PFSK-1 (cell line): ENCODE measurements around the gene C15orf39.

Experiments used
- FOXP2 ChIP-seq: optimal IDR thresholded peaks from 2 replicates; pipeline ENCODE3; 2011; ENCODE audit warnings: borderline replicate concordance, control low read depth, inconsistent platforms; ENCODE audit not compliant: insufficient read depth; ENCODE audit errors: extremely low read length, extremely low read depth
- POLR2AphosphoS5 ChIP-seq: IDR thresholded peaks from 2 replicates; pipeline ENCODE4 v1.6.1; 2012; ENCODE audit warnings: low read depth, mild to moderate bottlenecking, control low read depth, low read length, moderate library complexity
- SIN3A ChIP-seq: IDR thresholded peaks from 2 replicates; pipeline ENCODE4 v1.6.1; 2012; ENCODE audit warnings: mild to moderate bottlenecking, low read length, moderate library complexity, borderline replicate concordance; ENCODE audit not compliant: insufficient read depth
- TAF1 ChIP-seq: IDR thresholded peaks from 2 replicates; pipeline ENCODE4 v1.6.1; 2012; ENCODE audit warnings: low read length, control low read depth, borderline replicate concordance; ENCODE audit not compliant: insufficient read depth
- TF ChIP-seq, protein P1 (sequence below), 2 experiments: IDR thresholded peaks; 2 replicates each; pipeline versions ENCODE4 v1.6.1 to v1.8.0; 2011 to 2012; ENCODE audit warnings: low read depth in 2 of 2, low read length in 2 of 2, control low read depth in 1 of 2, inconsistent platforms in 1 of 2, mild to moderate bottlenecking in 1 of 2, moderate library complexity in 1 of 2; ENCODE audit not compliant: insufficient read depth in 1 of 2

Gene C15orf39

DNA sequence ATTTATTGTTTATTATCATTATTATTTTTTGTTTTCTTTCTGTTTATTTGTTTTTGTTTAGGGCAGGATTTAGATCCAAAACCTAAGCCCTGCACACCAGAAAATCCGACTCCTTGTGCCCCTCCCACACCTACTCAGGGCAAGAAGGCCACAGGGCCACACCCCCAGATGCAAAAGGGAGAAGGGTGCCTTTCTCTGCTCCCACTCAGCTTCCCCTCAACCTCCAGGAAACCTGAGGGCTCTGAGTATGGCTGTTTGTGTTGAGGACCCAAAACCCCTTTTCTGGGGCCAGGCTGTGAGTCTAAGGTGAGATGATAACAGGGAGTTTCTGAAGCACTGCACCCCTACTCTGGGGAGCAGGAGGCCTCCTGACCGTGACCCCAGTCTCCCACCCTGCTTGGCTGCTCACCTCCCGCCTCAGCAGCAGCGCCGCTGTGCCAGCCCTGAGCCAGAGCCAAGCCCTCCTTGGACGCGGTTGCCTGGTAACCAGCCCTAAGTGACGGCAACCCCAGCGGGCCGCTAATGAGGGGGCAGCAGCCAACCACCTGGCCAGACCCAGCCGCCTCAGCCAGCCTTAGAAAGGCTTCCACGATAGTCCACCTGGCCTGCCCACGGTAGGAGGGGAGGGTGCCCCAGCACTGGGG lies 6.4 kb upstream of the C15orf39 start:
- TF ChIP-seq, protein P1, sequence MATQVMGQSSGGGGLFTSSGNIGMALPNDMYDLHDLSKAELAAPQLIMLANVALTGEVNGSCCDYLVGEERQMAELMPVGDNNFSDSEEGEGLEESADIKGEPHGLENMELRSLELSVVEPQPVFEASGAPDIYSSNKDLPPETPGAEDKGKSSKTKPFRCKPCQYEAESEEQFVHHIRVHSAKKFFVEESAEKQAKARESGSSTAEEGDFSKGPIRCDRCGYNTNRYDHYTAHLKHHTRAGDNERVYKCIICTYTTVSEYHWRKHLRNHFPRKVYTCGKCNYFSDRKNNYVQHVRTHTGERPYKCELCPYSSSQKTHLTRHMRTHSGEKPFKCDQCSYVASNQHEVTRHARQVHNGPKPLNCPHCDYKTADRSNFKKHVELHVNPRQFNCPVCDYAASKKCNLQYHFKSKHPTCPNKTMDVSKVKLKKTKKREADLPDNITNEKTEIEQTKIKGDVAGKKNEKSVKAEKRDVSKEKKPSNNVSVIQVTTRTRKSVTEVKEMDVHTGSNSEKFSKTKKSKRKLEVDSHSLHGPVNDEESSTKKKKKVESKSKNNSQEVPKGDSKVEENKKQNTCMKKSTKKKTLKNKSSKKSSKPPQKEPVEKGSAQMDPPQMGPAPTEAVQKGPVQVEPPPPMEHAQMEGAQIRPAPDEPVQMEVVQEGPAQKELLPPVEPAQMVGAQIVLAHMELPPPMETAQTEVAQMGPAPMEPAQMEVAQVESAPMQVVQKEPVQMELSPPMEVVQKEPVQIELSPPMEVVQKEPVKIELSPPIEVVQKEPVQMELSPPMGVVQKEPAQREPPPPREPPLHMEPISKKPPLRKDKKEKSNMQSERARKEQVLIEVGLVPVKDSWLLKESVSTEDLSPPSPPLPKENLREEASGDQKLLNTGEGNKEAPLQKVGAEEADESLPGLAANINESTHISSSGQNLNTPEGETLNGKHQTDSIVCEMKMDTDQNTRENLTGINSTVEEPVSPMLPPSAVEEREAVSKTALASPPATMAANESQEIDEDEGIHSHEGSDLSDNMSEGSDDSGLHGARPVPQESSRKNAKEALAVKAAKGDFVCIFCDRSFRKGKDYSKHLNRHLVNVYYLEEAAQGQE (IDR thresholded peaks at IDR 0.05; ENCODE audit: insufficient read depth in 1 of 2, low read depth in 2 of 2, low read length in 2 of 2) = no peak
- TF ChIP-seq TAF1 (no peak), FOXP2 (no peak), SIN3A (no peak), POLR2AphosphoS5 (no peak)

- TF ChIP-seq TAF1 (no peak), FOXP2 (no peak), SIN3A (no peak), POLR2AphosphoS5 (no peak)
- TF ChIP-seq, protein P1 (IDR thresholded peaks at IDR 0.05; ENCODE audit: insufficient read depth in 1 of 2, low read depth in 2 of 2, low read length in 2 of 2) = no peak
These were observed 5.9 kb upstream of the C15orf39 start for GRCh38 chr15:75195766-75196241.

GRCh38 chr15:75197062-75197630 lies 4.5 kb upstream of the C15orf39 start:
- TF ChIP-seq POLR2AphosphoS5 (no peak), TAF1 (no peak), SIN3A (no peak), FOXP2 (no peak)
- TF ChIP-seq, protein P1 (IDR thresholded peaks at IDR 0.05; ENCODE audit: insufficient read depth in 1 of 2, low read depth in 2 of 2, low read length in 2 of 2) = no peak

DNA sequence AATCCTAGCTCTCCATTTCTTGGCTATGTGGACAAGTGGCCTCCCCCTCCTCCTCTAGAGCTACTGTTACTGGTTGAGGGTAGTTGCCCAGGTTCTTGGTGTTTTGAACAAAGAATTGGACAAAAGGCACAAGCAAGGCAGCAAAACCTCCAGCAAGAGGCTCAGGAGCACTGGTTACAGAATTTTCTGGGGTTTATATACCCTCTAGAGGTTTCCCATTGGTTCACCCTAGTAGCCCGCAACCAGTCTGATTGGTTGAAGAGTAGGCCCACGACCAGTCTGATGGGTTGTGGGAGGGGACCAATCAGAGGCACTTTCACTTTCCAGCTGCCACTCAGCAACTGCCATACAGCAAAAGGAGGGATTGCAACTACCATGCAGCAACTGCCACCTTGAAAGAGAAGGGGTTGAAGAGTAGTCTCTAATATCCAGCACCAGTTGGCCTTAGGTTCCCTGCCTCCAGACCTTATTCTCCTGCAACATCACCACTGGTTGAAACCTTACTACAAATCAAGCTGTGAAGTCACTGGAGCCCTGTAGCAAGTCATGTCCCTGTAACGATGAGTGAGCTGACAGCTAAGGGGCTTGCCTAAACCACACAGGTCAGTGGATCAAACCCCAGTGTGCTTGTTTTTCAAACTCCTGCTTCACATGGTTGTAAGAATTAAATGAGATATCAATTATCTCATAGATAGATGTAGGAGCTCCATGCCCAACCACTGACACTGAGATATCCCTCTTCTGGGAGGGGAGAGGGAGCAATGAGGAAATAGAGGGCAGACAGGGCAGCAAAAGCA lies 2.9 kb upstream of the C15orf39 start:
- TF ChIP-seq, protein P1 (IDR thresholded peaks at IDR 0.05; ENCODE audit: insufficient read depth in 1 of 2, low read depth in 2 of 2, low read length in 2 of 2) = no peak
- no peak for TF ChIP-seq TAF1
- TF ChIP-seq FOXP2 = no peak
- TF ChIP-seq POLR2AphosphoS5 = no peak
